RWPE1 (cell line): ENCODE data around the gene PPIE.

Experiments used
- CTCF ChIA-PET: fragments of 350-600 bp; sonication (Branson Sonifier 250); formaldehyde crosslinking; extraction: SDS; loops from one replicate; lab custom pipeline; 2021; lab: Yijun Ruan, JAX
- POLR2A ChIA-PET: fragments of 400-600 bp; formaldehyde crosslinking; extraction: SDS; loops from one replicate; lab custom pipeline; 2020; ENCODE audit warnings: antibody characterized with exemption; ENCODE audit not compliant: low non-redundant PET; lab: Yijun Ruan, JAX
- DNase-seq: peaks from one replicate; pipeline ENCODE4 v3.0.0; 2012; ENCODE audit warnings: low spot score
- H3K27ac ChIP-seq: fragments of 450-650 bp; 2 replicates; pipeline ENCODE4 v1.5.1; 2017
- TF ChIP-seq, protein P1 (sequence below): fragments of 450-650 bp; conservative IDR thresholded peaks from 2 replicates; pipeline ENCODE4 v1.5.1; 2017; ENCODE audit warnings: low read depth, mild to moderate bottlenecking

The PPIE gene

DNA sequence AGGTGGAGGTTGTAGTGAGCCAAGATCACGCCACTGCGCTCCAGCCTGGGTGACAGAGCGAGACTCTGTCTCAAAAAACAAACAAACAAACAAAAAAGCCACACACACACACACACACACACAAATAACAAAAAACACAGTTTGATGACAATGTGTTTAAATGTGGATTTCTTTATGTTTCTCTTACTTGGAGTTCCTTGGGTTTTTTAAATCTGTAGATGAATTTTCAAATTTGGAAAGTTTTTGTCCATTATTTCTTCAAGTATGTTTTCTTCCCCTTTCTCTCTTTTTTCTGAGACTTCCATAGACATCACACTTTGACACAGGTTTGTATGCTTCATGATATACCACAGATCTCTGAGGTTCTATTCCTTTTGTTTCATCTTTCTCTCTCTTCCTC lies 12.1 kb upstream of the PPIE start:
- POLR2A ChIA-PET: no interaction called here

DNA sequence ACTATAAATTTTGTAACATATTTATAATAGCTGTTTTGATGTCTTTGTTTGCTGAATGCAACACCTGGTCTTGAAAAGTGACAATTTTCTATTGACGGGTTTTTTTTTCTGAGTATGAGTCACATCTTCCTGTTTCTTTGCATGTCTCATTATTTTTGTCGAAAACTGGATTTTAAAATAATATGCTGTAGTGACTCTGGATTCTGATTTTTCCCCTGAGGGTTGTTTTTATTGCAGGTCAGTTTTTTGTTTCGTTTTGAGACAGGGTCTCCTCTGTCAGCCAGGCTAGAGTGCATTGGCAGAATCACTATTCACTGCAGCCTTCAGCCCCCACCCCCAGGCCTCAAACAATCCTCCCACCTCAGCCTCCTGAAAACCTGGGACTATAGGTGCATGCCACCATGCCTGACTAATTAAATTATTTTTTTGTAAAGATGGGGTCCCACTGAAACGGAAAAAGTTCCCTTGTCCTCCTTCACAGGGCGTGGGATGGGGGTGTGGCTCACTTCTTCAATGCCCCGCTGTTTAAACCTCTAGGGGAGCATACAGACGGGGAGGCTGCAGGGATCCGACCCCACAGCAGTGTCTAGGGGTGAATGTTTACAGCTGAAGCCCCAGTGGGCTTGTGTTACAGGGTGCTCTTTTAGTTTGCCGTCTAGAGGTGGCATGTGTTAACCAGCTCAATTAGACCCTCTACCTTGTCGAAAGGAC lies 11.3 kb upstream of the PPIE start:
- TF ChIP-seq, protein P1, sequence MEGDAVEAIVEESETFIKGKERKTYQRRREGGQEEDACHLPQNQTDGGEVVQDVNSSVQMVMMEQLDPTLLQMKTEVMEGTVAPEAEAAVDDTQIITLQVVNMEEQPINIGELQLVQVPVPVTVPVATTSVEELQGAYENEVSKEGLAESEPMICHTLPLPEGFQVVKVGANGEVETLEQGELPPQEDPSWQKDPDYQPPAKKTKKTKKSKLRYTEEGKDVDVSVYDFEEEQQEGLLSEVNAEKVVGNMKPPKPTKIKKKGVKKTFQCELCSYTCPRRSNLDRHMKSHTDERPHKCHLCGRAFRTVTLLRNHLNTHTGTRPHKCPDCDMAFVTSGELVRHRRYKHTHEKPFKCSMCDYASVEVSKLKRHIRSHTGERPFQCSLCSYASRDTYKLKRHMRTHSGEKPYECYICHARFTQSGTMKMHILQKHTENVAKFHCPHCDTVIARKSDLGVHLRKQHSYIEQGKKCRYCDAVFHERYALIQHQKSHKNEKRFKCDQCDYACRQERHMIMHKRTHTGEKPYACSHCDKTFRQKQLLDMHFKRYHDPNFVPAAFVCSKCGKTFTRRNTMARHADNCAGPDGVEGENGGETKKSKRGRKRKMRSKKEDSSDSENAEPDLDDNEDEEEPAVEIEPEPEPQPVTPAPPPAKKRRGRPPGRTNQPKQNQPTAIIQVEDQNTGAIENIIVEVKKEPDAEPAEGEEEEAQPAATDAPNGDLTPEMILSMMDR: no peak
- ChIA-PET POLR2A (no interaction called here), CTCF (interaction anchor here (0.6 kb wide), 1 partner anchor 121 kb away, joined by 5 read pairs; no protein-coding TSS in a partner anchor)
- DNase-seq: no peak
- H3K27ac ChIP-seq: no peak overlapping the region

More for the DNA sequence above, 12.1 kb upstream of the PPIE start:
- CTCF ChIA-PET: no interaction called here
- TF ChIP-seq, protein P1: no peak
- H3K27ac ChIP-seq: no peak overlapping the region
- no peak for DNase-seq

DNA sequence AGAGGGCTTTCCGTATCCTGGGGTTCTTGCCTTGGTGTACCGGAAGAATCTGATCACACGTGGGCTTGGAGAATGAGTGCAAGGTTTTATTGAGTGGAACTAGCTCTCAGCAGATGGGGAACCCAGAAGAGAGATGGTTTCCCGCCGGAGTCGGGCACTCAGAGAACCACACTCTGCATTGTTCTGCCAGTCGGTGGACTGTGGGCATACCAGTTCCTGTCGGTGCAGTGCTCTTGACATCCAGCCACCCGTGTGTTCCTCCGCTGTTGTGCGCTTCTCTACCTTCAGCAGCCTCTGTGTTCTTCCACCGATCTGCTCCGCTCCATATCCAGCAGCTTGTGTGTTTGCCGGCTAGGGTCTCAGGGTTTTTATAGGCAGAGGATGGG lies 10.8 kb upstream of the PPIE start:
- ChIA-PET POLR2A (no interaction called here), CTCF (interaction anchor here (0.6 kb wide), 1 partner anchor 122 kb away, joined by 5 read pairs; no protein-coding TSS in a partner anchor)
- TF ChIP-seq, protein P1: no peak
- DNase-seq: no peak
- H3K27ac ChIP-seq: no peak overlapping the region

DNA sequence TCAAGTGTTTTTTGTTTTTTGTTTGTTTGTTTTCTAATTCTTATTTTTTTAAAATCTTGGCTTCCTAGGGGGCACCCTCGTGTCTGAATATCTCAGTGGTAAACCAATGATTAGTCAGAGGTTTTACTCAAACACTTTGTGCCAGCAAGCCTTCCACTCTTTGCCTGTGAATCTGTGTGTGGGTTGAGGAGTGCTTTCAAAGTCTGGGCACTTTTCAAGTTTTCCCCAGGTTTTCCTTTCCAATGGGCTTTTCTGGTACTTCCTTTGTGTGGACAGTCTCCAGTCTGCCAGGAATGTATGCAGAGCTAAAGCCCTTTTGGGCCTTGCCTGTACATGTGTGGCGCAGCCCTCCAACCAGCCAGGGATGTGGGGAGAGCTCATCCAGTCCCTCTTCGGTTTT lies 9.7 kb upstream of the PPIE start:
- TF ChIP-seq, protein P1: no peak
- ChIA-PET CTCF (no interaction called here), POLR2A (no interaction called here)
- H3K27ac ChIP-seq: no peak overlapping the region
- DNase-seq: no peak

DNA sequence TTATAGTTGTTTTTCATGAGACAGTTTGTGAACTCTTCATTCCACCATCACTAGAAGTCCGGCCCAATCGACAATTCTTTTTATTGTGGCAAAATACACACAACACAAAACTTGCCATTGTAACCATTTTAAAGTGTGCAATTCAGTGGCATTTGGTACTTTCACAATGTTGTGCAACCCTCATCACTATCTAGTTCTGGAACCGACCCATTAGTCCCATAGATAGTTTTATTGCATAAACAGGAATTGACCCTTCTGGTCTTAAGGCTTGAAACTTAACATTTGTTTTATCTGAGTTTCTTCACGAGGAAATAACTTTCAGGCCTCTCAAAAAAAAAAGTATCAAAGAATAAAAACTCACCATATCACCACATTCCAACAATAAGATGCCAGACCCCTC lies 8.8 kb upstream of the PPIE start:
- CTCF ChIA-PET: no interaction called here
- no peak overlapping the region for H3K27ac ChIP-seq
- DNase-seq: no peak
- TF ChIP-seq, protein P1: no peak
- POLR2A ChIA-PET: no interaction called here

DNA sequence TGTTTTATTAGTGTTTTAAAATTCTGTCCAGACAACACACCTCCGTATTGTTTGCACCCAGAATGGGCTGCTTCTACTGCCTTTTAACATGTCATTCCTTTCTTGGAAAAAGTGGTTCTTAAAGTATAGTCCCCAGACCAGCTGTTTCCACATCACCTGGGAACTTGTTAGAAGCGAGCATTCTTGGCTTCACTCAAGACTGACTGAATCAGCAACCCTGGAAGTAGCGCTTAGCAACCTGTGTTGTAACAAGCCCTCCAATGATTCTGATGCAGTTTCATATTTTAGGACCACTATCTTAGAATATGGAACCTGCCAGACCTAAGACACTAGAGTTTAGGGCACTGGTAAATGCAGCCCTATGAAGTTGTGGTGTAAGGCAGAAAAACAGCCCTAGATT lies 6.0 kb upstream of the PPIE start:
- CTCF ChIA-PET: interaction anchor here (0.9 kb wide), 1 partner anchor 12 kb away, joined by 5 read pairs; no protein-coding TSS in a partner anchor
- TF ChIP-seq, protein P1: no peak
- POLR2A ChIA-PET: no interaction called here
- H3K27ac ChIP-seq: no peak overlapping the region
- no peak for DNase-seq
